ENCODE data around the gene MMP24OS.
A peak's percentile ranks its signal among the peaks of the same experiment; 100 is the strongest.
"Not testable (repeated sequence)": the region's sequence is repeated elsewhere in the genome, so short reads cannot be mapped to it uniquely, and the experiment has no call there.

MMP24OS gene

GRCh38 chr20:35275741-35276251 is 2.1 kb downstream of the MMP24OS start:
- no peak for DNase-seq (ENCODE audit: low read depth in 2 of 2)

DNA sequence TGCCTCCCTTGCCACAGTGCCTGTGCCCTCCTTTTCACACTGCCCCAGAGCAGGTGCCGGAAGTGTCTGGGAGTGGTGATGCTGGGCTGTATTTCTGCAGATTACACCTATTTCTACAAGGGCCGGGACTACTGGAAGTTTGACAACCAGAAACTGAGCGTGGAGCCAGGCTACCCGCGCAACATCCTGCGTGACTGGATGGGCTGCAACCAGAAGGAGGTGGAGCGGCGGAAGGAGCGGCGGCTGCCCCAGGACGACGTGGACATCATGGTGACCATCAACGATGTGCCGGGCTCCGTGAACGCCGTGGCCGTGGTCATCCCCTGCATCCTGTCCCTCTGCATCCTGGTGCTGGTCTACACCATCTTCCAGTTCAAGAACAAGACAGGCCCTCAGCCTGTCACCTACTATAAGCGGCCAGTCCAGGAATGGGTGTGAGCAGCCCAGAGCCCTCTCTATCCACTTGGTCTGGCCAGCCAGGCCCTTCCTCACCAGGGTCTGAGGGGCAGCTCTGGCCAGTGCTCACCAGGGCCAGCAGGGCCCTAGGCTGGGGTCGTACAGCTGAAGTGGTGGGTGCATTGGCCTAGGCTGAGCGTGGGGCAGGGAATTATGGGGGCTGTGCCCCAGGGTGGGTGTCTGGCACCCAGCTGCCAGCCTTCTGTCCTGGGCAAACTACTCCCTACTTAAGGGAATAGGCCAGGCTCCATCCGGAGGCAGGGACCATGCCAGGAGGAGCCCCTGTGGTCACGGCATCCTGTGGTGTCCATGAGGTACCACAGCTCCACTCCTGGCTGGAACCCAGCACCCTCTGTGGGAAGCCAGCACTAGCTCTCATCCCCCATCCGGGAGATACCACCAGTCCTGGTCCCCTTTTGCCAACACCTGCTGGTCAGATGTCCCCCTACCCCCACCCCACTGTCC is 3.5 kb downstream of the MMP24OS start:
- no peak for DNase-seq (ENCODE audit: low read depth in 2 of 2)

DNA sequence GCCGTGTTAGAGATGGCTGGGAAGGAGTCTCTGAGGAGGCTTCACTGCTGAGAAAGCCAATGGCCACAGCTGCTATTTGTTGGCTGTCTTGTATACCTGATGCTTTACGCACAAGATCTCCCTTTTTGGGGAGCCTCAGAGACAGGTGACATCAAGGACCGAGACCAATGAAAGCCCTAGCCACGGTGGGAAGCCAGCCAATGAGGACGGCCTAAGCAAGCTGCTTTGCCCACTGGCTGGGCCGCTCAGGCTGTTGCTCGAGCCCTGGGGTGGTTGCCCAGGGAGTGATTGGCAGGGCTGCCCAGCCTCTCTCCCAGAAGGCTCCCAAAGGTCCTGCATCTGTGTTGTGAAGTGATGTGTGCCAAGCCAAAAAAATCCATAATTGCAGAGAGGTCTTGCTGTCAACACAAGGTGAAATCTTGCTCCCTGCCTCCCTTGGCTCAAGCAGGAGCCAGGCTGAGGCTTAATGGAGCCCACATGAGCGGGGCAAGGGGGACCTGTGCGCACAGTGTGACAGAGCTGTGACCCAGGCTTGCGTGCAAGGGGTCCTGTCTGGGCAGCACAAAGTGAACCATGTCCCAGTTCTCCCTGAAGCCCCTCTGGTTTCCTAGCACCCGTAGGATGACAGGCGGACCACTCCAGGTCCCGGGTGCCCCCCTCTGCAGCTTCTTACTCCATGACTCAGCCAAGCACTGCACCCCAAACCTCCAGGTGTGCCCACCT is 4.3 kb downstream of the MMP24OS start:
- DNase-seq (ENCODE audit: low read depth in 2 of 2) = no peak

DNA sequence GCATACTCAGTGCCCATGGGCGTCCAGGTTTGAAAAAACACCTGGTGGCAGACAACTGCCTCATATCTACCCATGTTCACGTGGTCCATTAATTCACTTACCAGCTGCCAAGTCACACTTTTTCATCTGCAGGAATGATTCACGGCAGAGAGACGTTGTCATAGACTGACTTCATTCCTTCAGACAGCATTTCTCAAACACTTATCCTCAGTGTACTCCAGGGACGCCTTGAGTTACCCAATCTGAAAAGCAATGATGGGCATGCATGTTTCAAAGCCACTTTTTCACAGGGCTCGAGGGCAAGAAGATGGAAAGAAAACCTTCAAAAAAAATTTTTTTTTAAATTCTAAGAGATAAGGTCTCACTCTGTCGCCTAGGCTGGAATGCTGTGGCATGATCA is 6.0 kb downstream of the MMP24OS start:
- no peak for DNase-seq (ENCODE audit: low read depth in 2 of 2)

GRCh38 chr20:35271073-35271882 is 6.6 kb downstream of the MMP24OS start:
- no peak for DNase-seq (ENCODE audit: low read depth in 2 of 2)

DNA sequence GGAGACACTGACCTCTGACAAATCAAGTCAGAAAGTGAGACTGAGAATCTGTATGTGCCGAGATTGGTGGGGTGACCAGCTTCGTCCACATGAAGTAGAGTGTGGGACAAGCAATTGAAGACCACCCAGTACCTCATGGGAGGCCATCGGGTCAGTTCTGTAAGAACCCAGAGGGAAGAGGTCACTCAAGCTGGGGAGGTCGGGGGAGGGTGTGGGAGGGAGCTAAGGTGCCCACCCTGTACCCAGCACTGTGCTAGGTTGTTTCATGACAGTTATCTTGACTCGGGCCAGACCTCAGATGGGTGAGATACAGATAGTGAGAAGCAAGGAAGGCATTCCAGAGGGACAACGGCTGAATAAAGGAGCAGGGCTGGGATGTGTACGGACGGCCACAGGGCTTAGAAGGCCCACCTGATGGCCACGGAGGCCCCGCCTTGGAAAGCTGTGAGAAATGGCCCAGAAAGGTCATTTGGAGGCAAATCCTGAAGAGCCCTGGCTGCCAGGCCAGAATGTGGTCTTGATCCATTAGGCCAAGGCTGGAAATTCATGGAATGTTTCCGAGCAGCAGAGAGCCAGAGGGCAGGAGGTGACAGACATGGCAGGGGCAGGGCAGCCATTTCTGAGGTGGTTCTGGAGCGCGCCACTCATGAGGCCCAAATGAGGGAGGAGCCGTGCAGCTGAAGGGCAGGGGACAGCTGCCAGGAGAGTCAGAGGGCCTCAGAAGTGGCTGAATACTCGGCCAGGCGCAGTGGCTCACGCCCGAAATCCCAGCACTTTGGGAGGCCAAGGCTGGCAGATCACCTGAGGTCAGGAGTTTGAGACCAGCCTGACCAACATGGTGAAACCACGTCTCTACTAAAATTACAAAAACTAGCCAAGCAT is 7.7 kb downstream of the MMP24OS start:
- no peak for DNase-seq (ENCODE audit: low read depth in 2 of 2)

DNA sequence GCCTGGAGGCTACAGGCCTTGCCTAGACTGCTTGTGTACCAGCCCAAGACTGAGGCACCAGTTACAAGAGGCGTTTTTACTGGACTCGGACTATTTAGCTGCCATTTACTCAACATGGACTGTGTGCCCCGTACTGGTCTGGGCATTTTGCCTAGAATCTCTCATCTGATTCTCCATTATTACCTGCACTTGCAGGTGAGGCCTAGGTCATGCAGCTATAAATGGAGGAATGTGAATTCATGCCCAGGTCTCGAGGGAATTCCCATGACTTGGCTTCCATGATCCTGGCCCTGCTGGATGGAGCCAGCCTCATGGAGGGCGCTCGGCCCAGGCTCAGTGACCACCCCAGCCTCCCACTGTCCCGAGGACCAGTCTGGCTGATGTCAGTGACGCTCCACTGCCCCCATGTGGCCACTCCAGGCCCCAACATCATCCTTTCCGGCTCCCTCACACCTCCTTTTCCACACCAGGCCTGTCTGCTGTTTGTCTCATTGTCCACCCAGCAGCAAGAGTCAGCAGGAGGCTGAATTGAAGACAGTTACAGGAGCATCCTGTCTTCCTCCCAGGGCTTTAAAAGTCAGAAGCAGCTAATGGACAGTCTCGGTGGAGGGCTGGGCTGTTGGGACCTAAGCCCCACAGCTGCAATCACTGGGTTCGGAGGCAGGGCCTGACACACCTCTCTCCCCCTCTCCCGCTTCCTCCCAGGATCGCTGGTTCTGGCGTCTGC is 8.7 kb downstream of the MMP24OS start:
- peak in 1 of 2 experiments; percentile 43 for DNase-seq (ENCODE audit: low read depth in 2 of 2)

DNA sequence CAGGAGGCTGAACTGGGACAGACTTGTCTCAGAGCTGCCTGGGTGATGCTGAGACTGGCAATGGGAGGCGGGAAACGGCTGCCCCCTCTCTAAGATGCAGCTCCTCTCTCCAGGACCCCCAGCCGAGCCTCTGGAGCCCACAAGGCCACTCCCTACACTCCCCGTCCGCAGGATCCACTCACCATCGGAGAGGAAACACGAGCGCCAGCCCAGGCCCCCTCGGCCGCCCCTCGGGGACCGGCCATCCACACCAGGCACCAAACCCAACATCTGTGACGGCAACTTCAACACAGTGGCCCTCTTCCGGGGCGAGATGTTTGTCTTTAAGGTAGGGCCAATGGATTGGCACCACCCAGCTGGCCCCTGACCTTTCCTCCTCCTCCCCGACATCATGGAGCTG is 10.8 kb downstream of the MMP24OS start:
- no peak for DNase-seq (ENCODE audit: low read depth in 2 of 2)

DNA sequence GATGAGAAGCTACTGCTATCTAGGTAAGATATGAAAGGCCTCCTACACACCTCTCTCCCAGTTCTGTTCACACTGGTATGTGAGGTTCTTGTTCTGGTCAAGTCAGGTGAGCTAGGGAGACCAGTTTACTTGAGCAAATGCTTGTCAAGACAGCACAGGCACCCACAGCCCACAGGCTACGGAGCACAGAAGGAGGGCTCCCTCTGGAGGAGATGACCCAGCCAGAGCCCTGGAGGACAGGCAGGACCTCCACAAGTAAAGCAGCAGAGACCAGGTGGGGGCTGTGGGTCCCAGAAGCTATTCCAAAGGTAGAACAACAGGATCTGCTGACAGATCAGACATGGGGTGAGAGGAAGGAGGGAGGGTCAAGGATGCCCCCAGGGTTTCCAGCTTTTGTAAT is 13.2 kb downstream of the MMP24OS start:
- DNase-seq (ENCODE audit: low read depth in 2 of 2) = no peak

- DNase-seq (ENCODE audit: low read depth in 2 of 2) = no peak
Measured at GRCh38 chr20:35263532-35264341, 14.2 kb downstream of the MMP24OS start.

GRCh38 chr20:35262731-35263531 is 15.0 kb downstream of the MMP24OS start:
- not testable (repeated sequence) for DNase-seq (ENCODE audit: low read depth in 2 of 2)

DNA sequence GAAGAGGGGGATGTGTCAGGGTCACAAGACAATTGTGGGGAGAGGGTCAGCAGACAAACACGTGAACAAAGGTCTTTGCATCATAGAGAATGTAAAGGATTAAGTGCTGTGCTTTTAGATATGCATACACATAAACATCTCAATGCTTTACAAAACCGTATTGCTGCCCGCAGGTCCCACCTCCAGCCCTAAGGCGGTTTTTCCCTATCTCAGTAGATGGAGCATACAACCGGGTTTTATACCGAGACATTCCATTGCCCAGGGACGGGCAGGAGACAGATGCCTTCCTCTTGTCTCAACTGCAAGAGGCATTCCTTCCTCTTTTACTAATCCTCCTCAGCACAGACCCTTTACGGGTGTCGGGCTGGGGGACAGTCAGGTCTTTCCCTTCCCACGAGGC is 15.6 kb downstream of the MMP24OS start:
- DNase-seq (ENCODE audit: low read depth in 2 of 2) = not testable (repeated sequence)

- no peak for DNase-seq (ENCODE audit: low read depth in 2 of 2)
Measured at GRCh38 chr20:35260426-35260825, 17.5 kb downstream of the MMP24OS start.

DNA sequence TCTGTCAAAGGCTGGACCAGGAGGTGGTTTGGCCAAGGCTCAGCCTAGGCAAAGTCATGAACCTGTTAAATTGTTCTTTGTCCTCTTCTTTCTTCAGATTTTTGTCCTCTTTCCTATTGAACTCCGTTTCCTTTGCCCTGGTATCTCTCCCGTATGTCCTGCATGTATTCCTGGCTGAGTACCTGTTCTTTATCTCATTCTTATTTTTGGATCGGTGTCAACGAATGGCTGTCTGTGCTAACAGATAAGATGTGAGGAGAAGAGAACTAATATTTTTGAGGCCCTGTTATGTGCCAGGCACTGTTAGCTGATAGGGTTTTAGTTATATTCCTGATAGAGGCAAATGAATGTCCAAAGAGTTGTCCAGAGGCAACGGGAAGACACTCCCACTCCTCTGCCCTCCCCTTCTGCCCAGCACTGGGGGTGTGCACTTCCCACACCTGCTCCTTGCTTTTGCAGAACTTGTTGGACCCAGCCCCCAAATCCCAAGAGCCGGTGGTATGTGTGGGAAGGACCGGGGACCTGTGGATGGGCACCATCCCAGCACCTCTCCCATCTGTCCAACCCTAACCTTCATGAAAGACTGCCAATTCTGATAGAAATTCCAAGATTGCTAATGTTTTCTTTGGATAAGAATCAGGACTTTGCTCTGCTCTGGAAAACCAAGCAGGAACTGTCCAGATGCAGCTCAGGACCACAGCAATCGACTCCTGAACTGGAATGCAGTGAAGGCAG is 20.6 kb downstream of the MMP24OS start:
- DNase-seq (ENCODE audit: low read depth in 2 of 2) = no peak

DNA sequence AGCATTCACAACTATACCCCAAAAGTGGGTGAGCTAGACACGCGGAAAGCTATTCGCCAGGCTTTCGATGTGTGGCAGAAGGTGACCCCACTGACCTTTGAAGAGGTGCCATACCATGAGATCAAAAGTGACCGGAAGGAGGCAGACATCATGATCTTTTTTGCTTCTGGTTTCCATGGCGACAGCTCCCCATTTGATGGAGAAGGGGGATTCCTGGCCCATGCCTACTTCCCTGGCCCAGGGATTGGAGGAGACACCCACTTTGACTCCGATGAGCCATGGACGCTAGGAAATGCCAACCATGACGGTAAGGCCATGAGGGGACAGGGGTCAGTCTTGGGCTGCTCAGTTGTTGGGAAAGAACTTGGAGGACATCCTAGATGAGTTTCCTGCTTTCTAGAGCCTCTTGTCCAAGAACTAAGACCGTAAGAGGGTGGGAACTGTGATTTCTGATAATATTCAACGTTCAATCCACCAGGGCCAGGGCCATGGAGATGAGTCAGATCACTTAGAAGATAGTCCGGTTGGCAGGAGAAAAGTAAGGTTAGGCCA is 23.4 kb downstream of the MMP24OS start:
- no peak for DNase-seq (ENCODE audit: low read depth in 2 of 2)

DNA sequence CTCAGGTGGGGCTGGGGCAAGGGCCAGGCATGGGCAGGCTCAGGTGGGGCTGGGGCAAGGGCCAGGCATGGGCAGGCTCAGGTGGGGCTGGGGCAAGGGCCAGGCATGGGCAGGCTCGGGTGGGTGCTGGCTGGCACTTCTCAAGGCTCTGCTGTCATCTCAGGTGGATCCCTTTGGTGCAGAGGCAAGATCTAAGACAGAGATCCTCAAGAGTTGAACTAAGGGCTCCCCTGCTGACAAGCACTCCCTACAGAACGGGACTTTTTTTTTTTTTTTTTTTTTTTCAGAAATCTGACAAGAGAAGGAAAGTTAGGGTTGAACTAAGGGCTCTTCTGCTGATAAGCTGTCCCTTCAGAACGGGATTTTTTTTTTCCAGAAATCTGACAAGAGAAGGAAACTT is 24.9 kb downstream of the MMP24OS start:
- DNase-seq (ENCODE audit: low read depth in 2 of 2) = no peak

DNA sequence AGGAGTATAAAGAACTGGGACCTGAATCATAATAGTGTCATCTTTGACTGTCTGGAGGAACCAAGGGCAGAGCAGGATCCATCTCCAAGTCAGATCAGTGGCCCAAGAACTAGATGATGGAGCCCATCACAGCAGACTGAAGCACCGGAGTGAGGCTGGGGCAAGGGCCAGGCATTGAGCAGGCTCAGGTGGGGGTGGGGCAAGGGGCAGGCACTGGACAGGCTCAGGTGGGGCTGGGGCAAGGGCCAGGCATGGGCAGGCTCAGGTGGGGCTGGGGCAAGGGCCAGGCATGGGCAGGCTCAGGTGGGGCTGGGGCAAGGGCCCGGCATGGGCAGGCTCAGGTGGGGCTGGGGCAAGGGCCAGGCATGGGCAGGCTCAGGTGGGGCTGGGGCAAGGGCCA is 25.3 kb downstream of the MMP24OS start:
- not testable (repeated sequence) for DNase-seq (ENCODE audit: low read depth in 2 of 2)
